NOMO-1 (cell line): ENCODE results near the gene FLT3LG.

Experiments
- DNase-seq, 2 experiments: peaks; one replicate each; lab custom pipeline; 2025; ENCODE audit not compliant: unreplicated experiment in 2 of 2; lab: John Stamatoyannopoulos, UW

The FLT3LG gene

GRCh38 chr19:49507803-49508494 lies 33.9 kb downstream of the FLT3LG start:
- no peak for DNase-seq

- peak; percentile 19 to 22 for DNase-seq
Observed at GRCh38 chr19:49512970-49513745, 39.1 kb downstream of the FLT3LG start.

- no peak for DNase-seq
Observed at GRCh38 chr19:49513746-49514118, 39.7 kb downstream of the FLT3LG start.

DNA sequence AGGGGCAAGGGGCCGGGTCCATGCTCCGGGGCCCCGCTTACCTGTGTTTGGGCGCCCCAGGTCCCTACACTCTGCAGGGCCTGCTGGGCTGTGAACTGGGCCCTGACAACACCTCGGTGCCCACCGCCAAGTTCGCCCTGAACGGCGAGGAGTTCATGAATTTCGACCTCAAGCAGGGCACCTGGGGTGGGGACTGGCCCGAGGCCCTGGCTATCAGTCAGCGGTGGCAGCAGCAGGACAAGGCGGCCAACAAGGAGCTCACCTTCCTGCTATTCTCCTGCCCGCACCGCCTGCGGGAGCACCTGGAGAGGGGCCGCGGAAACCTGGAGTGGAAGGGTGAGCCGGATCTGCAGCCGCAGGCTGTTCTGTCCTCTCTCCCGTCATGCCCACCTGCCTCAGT lies 40.1 kb downstream of the FLT3LG start:
- no peak for DNase-seq

DNA sequence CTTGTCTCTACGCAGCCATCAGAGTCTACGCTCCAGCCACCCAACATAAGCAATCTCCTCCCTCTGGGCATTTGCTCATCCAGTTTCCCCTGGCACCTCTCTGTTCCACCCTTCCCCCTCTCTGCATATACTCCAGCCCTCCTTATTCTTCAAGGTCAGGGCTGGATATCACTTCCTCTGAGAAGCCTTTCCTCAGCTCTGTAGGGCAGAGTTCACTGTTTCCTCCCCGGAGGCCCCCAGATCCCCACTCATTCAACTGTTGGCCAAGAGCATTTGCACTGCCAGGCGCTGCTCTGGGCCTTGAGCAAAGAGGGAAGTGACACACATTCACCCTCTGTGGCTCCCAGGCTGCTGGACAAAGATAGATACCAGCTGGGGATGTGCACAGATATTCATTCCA lies 41.8 kb downstream of the FLT3LG start:
- peak; percentile 95 to 97 for DNase-seq

- DNase-seq, result no peak
Observed at GRCh38 chr19:49518033-49518432, 44.0 kb downstream of the FLT3LG start.

GRCh38 chr19:49520705-49521319 lies 46.8 kb downstream of the FLT3LG start:
- no peak for DNase-seq

DNA sequence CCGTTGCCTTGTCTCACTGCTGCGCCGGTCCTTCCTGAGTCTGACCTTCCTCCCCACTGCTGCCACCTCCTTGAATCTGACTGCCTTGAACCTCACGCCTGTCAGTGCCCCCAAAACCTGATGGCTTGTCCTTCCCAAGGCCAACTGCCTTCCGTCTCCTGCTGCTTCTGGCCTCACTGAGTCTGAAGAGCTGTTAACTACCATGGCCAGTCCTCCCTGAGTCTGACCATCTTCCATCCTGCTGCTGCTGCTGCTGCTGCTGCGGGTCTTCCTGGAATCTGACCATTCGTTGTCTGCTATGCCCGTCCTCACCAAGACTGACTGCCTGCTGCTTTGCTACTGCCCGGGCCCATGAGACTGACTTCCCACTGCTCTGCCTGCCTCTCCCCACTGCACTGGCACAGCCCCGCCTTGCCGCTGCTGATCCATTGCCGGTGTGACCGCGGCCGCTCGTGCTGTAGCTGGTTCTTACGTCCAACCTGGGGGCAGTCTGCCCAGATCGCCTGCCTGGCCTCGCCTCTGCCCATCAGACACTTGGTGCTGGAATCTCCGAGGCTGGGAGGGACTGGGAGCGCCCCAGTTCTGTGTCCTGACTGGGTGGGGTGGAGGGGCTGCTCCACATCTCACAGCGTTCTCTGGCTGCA lies 50.9 kb downstream of the FLT3LG start:
- no peak for DNase-seq

- no peak for DNase-seq
Observed at GRCh38 chr19:49528211-49528771, 54.3 kb downstream of the FLT3LG start.

DNA sequence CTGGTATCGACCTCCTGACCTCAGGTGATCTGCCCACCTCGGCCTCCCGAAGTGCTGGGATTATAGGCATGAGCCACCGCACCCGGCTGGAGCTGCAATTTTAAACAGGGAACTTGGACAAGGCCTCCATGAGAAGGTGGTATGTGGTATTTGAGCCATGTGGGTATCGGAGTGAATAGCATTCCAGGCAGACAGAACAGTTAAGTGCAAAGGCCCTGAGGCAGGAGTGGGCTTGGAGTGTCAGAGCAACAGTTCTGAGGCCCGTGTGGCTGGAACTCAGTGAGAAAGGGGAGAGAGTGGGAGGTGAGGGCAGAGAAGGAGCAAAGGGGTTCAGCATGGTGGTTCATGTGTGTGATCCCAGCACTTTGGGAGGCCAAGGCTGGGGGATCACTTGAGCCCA lies 56.7 kb downstream of the FLT3LG start:
- no peak for DNase-seq

- peak; percentile 48 to 63 for DNase-seq
Observed at GRCh38 chr19:49533551-49534488, 59.8 kb downstream of the FLT3LG start.

DNA sequence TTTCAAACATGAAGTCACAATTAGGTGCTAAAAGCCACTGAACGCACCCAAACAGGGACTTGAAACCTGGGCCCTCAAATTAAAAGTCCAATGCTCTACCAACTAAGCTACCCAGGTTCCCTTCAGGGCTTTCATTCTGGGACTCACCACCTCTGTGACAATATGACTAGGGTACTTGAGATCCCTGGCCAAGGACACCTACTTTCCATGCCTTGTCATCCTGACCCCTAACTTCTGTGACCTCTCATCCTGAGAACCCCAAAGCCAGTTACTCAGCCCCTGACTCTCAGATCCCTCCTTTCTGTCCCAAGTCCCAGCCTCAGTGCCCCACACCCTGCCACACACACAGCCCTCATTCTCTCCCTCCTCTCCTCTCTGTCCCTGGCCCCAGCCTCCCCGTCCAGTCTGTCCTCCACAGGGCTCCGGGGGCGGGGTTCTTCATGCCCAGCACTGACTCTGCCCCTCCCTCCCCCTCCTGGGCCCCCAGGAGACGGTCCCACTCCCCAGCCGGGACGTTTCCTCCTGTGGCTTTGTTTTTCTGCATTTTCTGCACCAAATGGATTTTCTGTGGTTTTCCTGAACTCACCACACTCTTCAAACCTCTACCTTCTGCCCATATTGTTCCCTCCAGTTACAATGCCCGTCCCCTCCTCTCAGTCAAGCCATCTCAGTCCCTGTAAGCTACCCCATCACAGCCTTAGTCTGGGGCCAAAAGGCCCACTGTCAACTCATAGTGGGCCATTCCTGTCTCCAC lies 60.8 kb downstream of the FLT3LG start:
- no peak for DNase-seq
